GM12875 (cell line): ENCODE data around the gene CCDC194.

Experiments used
- H3K4me3 ChIP-seq: one replicate; pipeline ENCODE4 v1.5.1; 2011; ENCODE audit warnings: low read depth, low read length, control low read depth
- TF ChIP-seq, protein P1 (sequence below): IDR thresholded peaks from 2 replicates; pipeline ENCODE4 v1.5.1; 2011; ENCODE audit warnings: low read depth, mild to moderate bottlenecking, control low read depth, inconsistent platforms, low read length, moderate library complexity, borderline replicate concordance; ENCODE audit not compliant: insufficient read depth

CCDC194 gene

DNA sequence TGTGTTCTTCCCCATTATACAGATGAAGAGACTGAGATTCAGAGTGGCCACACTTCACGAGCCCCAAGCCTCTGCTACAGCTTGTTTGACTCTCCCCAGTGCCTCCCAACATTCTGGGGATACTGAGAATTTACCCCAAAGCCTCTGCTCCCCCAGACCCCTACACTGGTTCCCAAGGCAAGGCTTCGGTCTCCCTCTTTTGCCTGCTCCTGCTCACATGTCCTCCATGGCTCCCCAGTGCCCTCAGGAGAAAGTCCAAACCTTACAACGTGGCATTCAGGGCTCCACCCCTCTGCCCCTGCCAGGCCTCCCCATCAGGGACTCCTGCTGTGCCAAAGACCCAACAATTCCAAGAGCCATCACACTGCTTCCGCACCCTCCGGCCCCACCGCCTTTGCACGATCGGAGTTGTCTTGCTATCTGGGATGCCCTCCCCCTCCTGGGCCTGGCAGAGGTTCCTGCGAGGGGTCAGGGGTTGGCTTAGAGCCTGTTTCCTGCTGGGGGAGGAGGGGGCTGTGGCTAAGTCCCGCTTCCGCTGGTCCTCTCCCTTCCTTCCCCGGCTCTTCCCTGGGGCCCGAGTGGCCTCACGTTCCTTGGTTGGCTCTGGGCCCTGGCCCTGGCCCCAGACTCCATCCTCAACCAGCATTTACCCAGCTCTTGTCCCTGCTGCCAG, 41.3 kb downstream of the CCDC194 start:
- TF ChIP-seq, protein P1, sequence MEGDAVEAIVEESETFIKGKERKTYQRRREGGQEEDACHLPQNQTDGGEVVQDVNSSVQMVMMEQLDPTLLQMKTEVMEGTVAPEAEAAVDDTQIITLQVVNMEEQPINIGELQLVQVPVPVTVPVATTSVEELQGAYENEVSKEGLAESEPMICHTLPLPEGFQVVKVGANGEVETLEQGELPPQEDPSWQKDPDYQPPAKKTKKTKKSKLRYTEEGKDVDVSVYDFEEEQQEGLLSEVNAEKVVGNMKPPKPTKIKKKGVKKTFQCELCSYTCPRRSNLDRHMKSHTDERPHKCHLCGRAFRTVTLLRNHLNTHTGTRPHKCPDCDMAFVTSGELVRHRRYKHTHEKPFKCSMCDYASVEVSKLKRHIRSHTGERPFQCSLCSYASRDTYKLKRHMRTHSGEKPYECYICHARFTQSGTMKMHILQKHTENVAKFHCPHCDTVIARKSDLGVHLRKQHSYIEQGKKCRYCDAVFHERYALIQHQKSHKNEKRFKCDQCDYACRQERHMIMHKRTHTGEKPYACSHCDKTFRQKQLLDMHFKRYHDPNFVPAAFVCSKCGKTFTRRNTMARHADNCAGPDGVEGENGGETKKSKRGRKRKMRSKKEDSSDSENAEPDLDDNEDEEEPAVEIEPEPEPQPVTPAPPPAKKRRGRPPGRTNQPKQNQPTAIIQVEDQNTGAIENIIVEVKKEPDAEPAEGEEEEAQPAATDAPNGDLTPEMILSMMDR, result no peak
- H3K4me3 ChIP-seq, result no peak overlapping the region

DNA sequence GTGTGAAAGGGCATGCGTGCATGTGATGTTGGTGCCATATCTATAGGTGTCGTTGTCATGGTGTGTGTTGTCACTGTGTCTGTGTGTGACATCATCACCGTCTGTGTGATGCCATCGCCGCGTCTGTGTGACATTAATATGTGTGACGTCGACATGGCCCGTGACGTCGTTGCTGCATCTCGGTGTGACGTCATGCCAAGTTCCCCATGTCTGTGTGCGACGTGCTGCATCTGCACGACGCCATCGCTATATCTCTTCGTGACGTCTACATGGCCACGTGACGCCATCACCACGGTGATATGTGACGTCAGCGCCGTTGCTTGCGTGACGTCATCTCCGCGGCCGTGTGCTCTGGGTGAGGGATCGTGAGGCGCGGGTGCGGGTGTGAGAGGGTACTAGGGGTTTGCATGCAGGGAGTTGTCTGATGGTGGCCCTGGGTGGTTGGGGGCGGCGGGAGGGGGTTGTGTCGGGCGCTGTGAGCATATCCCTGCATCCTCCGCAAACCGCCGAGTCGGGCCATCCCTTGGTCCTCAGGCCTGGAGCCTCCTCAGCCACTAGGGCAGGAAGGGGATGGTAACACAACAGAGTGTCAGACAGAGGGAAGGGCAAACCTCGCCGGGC, 42.1 kb downstream of the CCDC194 start:
- TF ChIP-seq, protein P1, result no peak
- H3K4me3 ChIP-seq, result no peak overlapping the region

DNA sequence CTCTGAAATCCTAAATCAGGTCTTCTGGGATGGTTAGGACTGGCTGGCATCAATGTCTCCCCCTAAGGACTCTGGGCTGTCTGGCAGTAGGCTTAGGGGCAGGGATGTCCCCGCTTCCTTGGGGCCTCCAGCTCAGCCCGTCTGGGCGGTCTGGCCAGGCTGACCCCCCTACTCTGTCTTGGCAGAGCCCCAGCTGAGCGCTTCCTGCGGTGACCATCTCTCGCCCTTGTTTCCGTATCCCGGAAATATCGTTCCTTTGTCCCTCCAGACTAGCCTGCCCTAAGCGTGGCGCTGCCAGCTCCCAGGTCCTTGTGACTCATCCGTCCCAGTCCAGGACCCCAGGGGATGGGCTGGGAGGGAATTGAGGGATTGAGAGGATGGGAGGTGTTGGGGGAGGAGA, 45.3 kb downstream of the CCDC194 start:
- no peak overlapping the region for H3K4me3 ChIP-seq
- TF ChIP-seq, protein P1, result no peak

DNA sequence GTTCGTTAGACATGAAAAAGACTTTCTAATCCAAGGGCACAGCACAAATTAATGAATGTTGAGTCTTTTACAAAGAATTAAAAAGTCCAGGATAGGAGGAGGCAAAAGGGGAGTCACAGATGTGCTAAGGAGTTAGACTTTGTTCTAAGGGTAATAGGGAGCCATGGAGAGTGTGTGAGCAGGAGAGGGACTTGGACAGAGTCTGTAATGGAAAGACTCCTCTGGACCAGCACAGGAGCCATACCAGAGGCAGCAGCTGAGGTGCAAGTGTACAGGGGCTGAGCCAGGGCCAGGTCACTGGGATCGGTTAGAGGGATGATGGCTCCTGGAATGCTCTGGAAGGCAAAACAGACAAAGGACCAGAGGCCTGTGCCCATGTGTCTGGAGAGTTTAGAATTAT, 46.1 kb downstream of the CCDC194 start:
- TF ChIP-seq, protein P1, result no peak
- no peak overlapping the region for H3K4me3 ChIP-seq

DNA sequence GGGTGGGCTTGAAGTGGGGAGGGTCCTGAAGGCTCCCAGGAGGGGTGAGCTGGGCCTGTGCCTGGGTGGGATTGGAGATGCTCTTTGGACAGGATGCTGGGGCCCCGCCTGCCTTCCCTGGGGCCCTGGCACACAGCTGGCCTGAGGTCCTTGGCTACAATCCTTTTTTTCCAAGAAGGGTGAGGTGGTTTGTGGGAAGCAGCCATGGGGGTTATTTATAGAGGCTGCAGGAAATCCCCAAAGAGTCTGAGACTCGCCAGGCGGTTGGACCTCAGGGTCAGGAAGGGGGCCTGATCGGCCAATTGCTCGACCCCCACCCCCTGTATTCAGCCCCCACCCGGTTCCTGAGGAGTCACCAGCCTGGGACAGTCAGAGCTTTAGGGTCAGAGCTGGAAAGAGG, 46.6 kb downstream of the CCDC194 start:
- H3K4me3 ChIP-seq, result no peak overlapping the region
- TF ChIP-seq, protein P1, result no peak

DNA sequence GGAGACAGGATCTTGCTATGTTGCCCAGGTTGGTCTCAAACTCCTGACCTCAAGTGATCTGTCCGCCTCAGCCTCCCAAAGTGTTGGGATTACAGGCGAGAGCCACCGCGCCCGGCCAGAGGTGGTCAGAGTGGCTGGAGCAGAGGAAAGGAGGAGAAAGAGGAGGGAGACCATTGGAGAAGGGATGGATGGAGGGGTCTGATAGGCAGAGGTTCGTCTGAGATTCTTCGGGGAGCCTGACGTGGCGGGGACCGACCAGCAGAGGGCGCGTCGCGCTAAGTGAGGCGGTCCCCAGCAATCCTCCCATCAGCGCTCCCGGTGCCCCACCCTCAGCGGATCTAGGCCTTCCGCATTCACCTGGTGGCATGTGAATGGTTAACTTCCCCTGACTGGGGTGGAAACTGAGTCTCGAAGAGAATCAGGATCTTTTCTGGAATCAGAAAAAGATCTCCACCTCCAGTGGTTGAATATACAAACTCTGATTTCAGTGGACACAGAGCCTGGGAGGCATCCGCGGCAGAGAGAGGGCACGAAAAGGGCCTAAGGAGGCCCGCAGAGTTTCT, 47.8 kb downstream of the CCDC194 start:
- H3K4me3 ChIP-seq, result no peak overlapping the region
- TF ChIP-seq, protein P1, result peak; percentile 96

DNA sequence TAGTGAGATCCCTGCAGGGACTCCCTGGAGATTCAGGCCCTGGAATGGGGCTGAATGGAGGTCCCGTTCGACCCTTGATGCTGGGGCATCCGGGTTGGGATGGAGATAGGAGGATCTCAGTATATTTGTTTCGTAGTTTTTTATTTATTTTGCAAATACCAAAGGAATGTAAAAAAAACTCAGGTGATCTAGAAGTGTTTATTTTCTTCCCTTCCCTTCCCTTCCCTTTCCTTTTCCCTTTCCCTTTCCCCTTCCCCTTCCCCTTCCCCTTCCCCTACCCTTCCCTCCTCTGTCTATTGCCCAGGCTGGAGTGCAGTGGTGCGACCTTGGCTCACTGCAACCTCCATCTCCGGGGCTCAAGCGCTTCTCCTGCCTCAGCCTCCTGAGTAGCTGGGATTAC, 52.2 kb downstream of the CCDC194 start:
- no peak overlapping the region for H3K4me3 ChIP-seq
- TF ChIP-seq, protein P1, result no peak
